PC-9 (cell line): ENCODE data around the gene OR11H7.

Source experiments
- CTCF ChIP-seq: fragments of 200-600 bp; sonication (generic); conservative IDR thresholded peaks from 2 replicates; pipeline ENCODE4 v1.6.1; 2017; ENCODE audit warnings: mixed run types, antibody characterized with exemption, mild to moderate bottlenecking, moderate library complexity
- EZH2 ChIP-seq: fragments of 200-600 bp; sonication (generic); IDR thresholded peaks from 2 replicates; pipeline ENCODE4 v1.8.0; 2017; ENCODE audit warnings: antibody characterized with exemption, low read depth

GRCh38 chr14:20278414-20278813, 49.6 kb downstream of the OR11H7 start:
- TF ChIP-seq CTCF: no peak
- TF ChIP-seq EZH2: no peak
